ENCODE results near the gene DPEP2NB.
"Not testable (repeated sequence)": the region's sequence is repeated elsewhere in the genome, so short reads cannot be mapped to it uniquely, and the experiment has no call there.

The DPEP2NB gene

DNA sequence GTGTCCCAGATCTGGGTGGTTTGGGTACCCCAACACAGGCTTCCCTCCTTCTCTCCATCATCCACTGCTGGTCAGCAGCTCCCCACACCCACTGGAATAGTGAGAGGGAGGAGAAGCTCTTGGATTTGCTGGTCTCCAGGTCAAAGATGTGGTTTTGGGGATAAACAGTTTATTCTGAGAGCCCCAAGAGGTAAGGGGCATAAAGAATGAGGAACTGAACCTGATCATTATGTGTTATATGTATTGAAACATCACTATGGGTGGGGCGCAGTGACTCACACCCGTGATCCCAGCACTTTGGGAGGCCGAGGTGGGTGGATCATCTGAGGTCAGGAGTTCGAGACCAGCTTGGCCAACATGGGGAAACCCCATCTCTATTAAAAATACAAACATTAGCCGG is 20.3 kb downstream of the DPEP2NB start:
- Histone ChIP-seq H3K9me3 (ENCODE audit: insufficient read depth, low read length) (no peaks in the 10 kb centered on the region), H3K27me3 (ENCODE audit: low read length) (no peaks in the 10 kb centered on the region), H3K4me2 (ENCODE audit: low read depth, low read length, poor library complexity, severe bottlenecking) (no peak overlapping the region), H3K9me2 (replicated peaks; ENCODE audit: insufficient read depth, low read length) (no peaks in the 10 kb centered on the region), H3F3A (ENCODE audit: insufficient read depth) (no peaks in the 10 kb centered on the region), H4K20me1 (ENCODE audit: low read depth, low read length) (no peaks in the 10 kb centered on the region), H3K36me3 (ENCODE audit: low read length) (no peaks in the 10 kb centered on the region), H3K4me3 (ENCODE audit: insufficient read depth, low read length, poor library complexity, severe bottlenecking) (no peak overlapping the region), H3K9ac (ENCODE audit: low read length) (no peak overlapping the region), H2AFZ (ENCODE audit: low read depth, low read length, severe bottlenecking) (no peak overlapping the region), H3K79me2 (ENCODE audit: insufficient read depth, low read length) (no peaks in the 10 kb centered on the region), H3K27ac (ENCODE audit: low read depth, low read length) (no peak overlapping the region)
- TF ChIP-seq, protein P1, sequence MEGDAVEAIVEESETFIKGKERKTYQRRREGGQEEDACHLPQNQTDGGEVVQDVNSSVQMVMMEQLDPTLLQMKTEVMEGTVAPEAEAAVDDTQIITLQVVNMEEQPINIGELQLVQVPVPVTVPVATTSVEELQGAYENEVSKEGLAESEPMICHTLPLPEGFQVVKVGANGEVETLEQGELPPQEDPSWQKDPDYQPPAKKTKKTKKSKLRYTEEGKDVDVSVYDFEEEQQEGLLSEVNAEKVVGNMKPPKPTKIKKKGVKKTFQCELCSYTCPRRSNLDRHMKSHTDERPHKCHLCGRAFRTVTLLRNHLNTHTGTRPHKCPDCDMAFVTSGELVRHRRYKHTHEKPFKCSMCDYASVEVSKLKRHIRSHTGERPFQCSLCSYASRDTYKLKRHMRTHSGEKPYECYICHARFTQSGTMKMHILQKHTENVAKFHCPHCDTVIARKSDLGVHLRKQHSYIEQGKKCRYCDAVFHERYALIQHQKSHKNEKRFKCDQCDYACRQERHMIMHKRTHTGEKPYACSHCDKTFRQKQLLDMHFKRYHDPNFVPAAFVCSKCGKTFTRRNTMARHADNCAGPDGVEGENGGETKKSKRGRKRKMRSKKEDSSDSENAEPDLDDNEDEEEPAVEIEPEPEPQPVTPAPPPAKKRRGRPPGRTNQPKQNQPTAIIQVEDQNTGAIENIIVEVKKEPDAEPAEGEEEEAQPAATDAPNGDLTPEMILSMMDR (IDR thresholded peaks at IDR 0.05; ENCODE audit: insufficient read depth, low read length, poor library complexity, severe bottlenecking), result no peak
- no peak for TF ChIP-seq EZH2phosphoT487 (conservative IDR thresholded peaks at IDR 0.05; ENCODE audit: low read length)

GRCh38 chr16:67994040-67994408 is 21.7 kb downstream of the DPEP2NB start:
- H3K27ac ChIP-seq (ENCODE audit: low read depth, low read length); H3K4me2 ChIP-seq (ENCODE audit: low read depth, low read length, poor library complexity, severe bottlenecking); H3K36me3 ChIP-seq (ENCODE audit: low read length); H3K79me2 ChIP-seq (ENCODE audit: insufficient read depth, low read length); H2AFZ ChIP-seq (ENCODE audit: low read depth, low read length, severe bottlenecking); H3K4me3 ChIP-seq (ENCODE audit: insufficient read depth, low read length, poor library complexity, severe bottlenecking); H3K9me2 ChIP-seq (replicated peaks; ENCODE audit: insufficient read depth, low read length); H4K20me1 ChIP-seq (ENCODE audit: low read depth, low read length); H3K9ac ChIP-seq (ENCODE audit: low read length); H3K27me3 ChIP-seq (ENCODE audit: low read length); H3F3A ChIP-seq (ENCODE audit: insufficient read depth); H3K9me3 ChIP-seq (ENCODE audit: insufficient read depth, low read length): not testable (repeated sequence)

DNA sequence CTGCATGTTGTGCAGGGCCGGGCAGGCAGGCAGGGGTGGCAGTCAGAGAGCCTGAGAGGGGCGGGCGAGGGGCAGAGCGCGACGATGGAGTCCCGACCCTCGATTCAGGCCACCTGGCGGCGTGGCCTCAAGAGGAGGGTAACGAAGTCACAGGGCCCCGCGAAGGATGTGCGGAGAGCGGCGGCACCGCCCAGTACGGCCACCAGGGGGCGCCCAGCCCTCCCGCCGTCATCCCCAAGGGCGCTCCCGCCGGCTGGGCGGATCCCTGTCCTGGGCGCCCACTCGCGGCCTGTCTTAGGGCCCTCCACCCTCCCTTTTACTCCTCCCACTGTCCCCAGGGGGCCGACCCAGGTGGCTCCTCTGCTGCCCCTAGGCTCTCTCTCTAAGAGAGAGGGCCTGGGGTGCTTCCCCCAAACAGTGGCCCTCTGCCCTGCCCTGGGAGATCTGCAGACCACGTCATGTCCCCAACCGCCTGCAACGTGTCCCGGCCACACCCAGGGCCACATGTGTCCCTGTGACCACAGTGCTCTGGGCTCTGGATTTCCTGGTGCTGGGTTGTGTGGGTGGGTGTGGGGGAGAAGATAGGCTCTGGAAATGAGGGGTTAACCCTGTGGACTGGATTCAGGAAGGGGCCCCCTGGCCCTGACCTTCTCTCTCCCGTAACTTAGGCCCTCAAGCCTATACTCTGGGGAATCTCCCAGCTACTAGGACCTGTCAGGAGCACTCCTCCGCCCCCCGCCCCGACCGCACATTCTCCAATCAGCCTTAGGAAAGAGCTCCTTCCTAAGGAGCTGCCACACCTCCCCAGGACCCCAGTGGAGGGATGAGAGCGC is 22.3 kb downstream of the DPEP2NB start:
- Histone ChIP-seq H3F3A (ENCODE audit: insufficient read depth) (no peaks in the 10 kb centered on the region), H3K9me3 (ENCODE audit: insufficient read depth, low read length) (no peaks in the 10 kb centered on the region), H3K79me2 (ENCODE audit: insufficient read depth, low read length) (no peaks in the 10 kb centered on the region), H3K27me3 (ENCODE audit: low read length) (no peaks in the 10 kb centered on the region), H3K27ac (ENCODE audit: low read depth, low read length) (no peak overlapping the region), H3K9me2 (replicated peaks; ENCODE audit: insufficient read depth, low read length) (no peaks in the 10 kb centered on the region), H3K9ac (ENCODE audit: low read length) (peak overlapping the region; percentile 22; the same call in 1 of the 2 replicates), H3K36me3 (ENCODE audit: low read length) (no peaks in the 10 kb centered on the region), H3K4me2 (ENCODE audit: low read depth, low read length, poor library complexity, severe bottlenecking) (peak overlapping the region; percentile 35), H4K20me1 (ENCODE audit: low read depth, low read length) (no peaks in the 10 kb centered on the region), H2AFZ (ENCODE audit: low read depth, low read length, severe bottlenecking) (peak overlapping the region; percentile 80), H3K4me3 (ENCODE audit: insufficient read depth, low read length, poor library complexity, severe bottlenecking) (no peak overlapping the region)
- no peak for TF ChIP-seq EZH2phosphoT487 (conservative IDR thresholded peaks at IDR 0.05; ENCODE audit: low read length)
- TF ChIP-seq, protein P1 (IDR thresholded peaks at IDR 0.05; ENCODE audit: insufficient read depth, low read length, poor library complexity, severe bottlenecking), result peak; percentile 90

- no peaks in the 10 kb centered on the region for H3F3A ChIP-seq (ENCODE audit: insufficient read depth)
- H3K27me3 ChIP-seq (ENCODE audit: low read length), result no peaks in the 10 kb centered on the region
- no peak overlapping the region for H3K27ac ChIP-seq (ENCODE audit: low read depth, low read length)
- TF ChIP-seq EZH2phosphoT487 (conservative IDR thresholded peaks at IDR 0.05; ENCODE audit: low read length), result no peak
- TF ChIP-seq, protein P1 (IDR thresholded peaks at IDR 0.05; ENCODE audit: insufficient read depth, low read length, poor library complexity, severe bottlenecking), result no peak
- peak overlapping the region; percentile 80 for H2AFZ ChIP-seq (ENCODE audit: low read depth, low read length, severe bottlenecking)
- no peak overlapping the region for H3K9ac ChIP-seq (ENCODE audit: low read length)
- H3K4me3 ChIP-seq (ENCODE audit: insufficient read depth, low read length, poor library complexity, severe bottlenecking), result no peak overlapping the region
- no peaks in the 10 kb centered on the region for H3K9me2 ChIP-seq (replicated peaks; ENCODE audit: insufficient read depth, low read length)
- H3K36me3 ChIP-seq (ENCODE audit: low read length), result no peaks in the 10 kb centered on the region
- H3K79me2 ChIP-seq (ENCODE audit: insufficient read depth, low read length), result no peaks in the 10 kb centered on the region
- H3K9me3 ChIP-seq (ENCODE audit: insufficient read depth, low read length), result no peaks in the 10 kb centered on the region
- peak overlapping the region; percentile 35 for H3K4me2 ChIP-seq (ENCODE audit: low read depth, low read length, poor library complexity, severe bottlenecking)
- H4K20me1 ChIP-seq (ENCODE audit: low read depth, low read length), result no peaks in the 10 kb centered on the region
These were observed 23.0 kb downstream of the DPEP2NB start for GRCh38 chr16:67992661-67993206.

Measured in SU-DHL-6 (cell line).